ENCODE measurements around the gene KLHDC8B. TPM values are rescaled to one million over a fixed set of nuclear protein-coding genes. Genes with fewer than 3 reads are reported as not detected.

KLHDC8B gene
- 10 to 100 TPM; 24.7 to 84.5 (median 29.2) TPM for total RNA-seq
- polyA plus RNA-seq = 10 to 100 TPM; 26.7 to 36.1 (median 28.3) TPM
- long read RNA-seq, donor 1, transcript KLHDC8B-201 (6 exons, 1,959 nt) = major isoform, 43 of 66 reads
- long read RNA-seq, donor 1, partial matches to known transcripts = 14 of 66 reads
- long read RNA-seq, donor 1, other reads (novel, unspliced or antisense) = 9 of 66 reads
- long read RNA-seq, donor 2, transcript KLHDC8B-201 (6 exons, 1,959 nt) = major isoform, 17 of 47 reads
- long read RNA-seq, donor 2, partial matches to known transcripts = 20 of 47 reads
- long read RNA-seq, donor 2, other reads (novel, unspliced or antisense) = 9 of 47 reads

DNA sequence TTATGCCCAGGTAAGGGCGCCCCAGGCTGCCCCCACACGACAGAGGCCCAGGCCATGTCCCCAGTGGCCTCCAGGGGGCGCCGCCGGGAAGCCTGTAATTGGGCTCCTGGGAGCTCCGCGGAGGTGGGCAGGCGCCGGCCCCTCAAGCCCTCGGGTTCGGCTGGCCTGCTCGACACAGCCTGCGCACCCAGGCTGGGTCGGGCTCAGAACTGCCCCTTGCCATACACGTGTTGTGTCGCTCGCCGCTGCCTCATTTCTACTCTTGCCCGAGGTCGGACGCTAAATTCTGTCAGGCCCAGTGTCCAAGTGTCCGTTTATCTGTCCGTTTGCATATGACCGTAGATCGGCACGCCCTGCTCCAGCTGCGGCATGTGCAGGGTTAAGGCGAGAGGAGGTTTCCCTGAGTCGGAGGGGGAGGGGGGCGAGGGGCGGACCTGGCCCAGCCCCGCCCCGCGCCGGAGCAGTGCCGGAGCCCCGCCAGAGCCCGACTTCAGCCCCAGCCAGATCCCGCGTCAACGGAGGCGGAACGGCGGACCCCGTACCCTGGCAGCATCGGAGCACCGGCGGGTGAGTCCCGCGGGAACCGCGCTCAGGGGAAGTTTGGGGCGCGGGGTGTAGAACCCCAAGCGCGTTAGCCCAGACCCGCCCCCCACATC, at the start of gene KLHDC8B:
TSS of gene KLHDC8B (plus strand) at position 480 of the 656 bp plus-strand sequence. CDS start 1,172 bp downstream, outside the sequence.
- intact Hi-C loops (cut with DNase I) = loop anchor here (2.0 to 5.0 kb wide), 4 partner anchors 48 to 276 kb away; partner anchors contain the start of genes C3orf62 (in 1 of the 2) and USP4 (in 1 of the 2)
- H3K27me3 ChIP-seq (ENCODE audit: insufficient read depth in 3 of 3, low read length in 2 of 3) = no peaks in the 10 kb centered on the region
- peaks cover 32% of the 10 kb centered on the region for H3K4me1 ChIP-seq
- H3K9me3 ChIP-seq = no peaks in the 10 kb centered on the region
- TF ChIP-seq CTCF (IDR thresholded peaks at IDR 0.05) = peak; percentile 97
- H3K36me3 ChIP-seq (ENCODE audit: insufficient read depth in 1 of 2, low read depth in 1 of 2) = peaks cover 0 to 23% of the 10 kb centered on the region in 2 donors
- WGBS, 3 donors = 1% methylated on average over 49 to 57 of the region's 57 CpGs
- DNase-seq = peak; percentile 90 to 93
- ATAC-seq = peak; percentile 87 to 91 (median 91)
- peak within 1 kb of the TSS; percentile 88 for H3K4me3 ChIP-seq
- H3K27ac ChIP-seq = peak within 1 kb of the TSS; percentile 89

DNA sequence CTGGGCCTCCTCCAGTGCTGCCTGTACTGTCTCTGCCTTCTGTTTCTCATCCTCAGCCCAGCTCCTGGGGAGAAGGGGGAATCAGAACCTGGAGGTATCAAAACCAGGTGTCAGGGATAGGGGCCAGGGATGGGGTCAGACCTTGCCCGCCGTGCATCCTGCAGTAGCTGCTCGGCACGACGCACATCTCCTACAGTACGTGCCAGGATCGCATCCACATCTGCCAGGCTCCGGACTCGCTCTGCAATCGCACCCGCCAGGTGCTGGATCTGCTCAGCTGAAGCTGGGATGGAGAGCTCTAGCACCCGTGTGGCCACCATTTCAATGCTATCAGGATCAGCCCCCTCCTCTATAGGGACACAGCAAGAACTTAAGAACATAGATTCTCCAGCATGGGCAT, 49.4 kb upstream of the KLHDC8B start:
- Histone ChIP-seq H3K36me3 (ENCODE audit: insufficient read depth in 1 of 2, low read depth in 1 of 2) (peaks cover 8 to 78% of the 10 kb centered on the region in 2 donors), H3K27ac (no peak overlapping the region), H3K27me3 (ENCODE audit: insufficient read depth in 3 of 3, low read length in 2 of 3) (no peaks in the 10 kb centered on the region), H3K9me3 (no peaks in the 10 kb centered on the region), H3K4me1 (peaks cover 16% of the 10 kb centered on the region), H3K4me3 (no peak overlapping the region)
- DNase-seq = no peak
- ATAC-seq = no peak
- intact Hi-C loops (cut with DNase I) = loop anchor here in 1 of 2 donors (5.0 kb wide), 1 partner anchor 45 kb away; the partner anchor contains the start of gene CCDC71
- no peak for TF ChIP-seq CTCF (IDR thresholded peaks at IDR 0.05)
- WGBS, 3 donors = 85 to 91% (median 87%) methylated on average over 12 of the region's 12 CpGs

DNA sequence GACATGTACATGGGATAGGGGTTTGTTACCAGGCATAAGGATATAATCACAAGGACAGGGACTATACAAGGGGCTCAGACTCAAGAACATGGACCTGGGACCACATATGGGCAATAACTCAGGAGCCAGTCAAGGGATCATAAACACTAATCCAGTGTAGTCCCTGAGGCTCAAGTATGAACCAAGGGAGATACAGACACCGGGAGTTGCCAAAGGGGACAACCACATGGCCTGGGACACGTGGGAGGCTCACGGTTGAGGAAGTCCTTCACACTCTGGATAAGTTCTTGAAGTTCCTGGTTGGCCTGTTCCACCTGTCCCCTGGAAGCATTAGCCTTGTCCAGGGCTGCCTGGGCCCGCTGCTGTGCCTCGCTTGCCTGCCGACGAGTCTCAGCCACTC, 48.9 kb upstream of the KLHDC8B start:
- Histone ChIP-seq H3K36me3 (ENCODE audit: insufficient read depth in 1 of 2, low read depth in 1 of 2) (peaks cover 4 to 76% of the 10 kb centered on the region in 2 donors), H3K27ac (no peak overlapping the region), H3K4me3 (no peak overlapping the region), H3K9me3 (no peaks in the 10 kb centered on the region), H3K27me3 (ENCODE audit: insufficient read depth in 3 of 3, low read length in 2 of 3) (no peaks in the 10 kb centered on the region), H3K4me1 (peaks cover 16% of the 10 kb centered on the region)
- no peak for TF ChIP-seq CTCF (IDR thresholded peaks at IDR 0.05)
- 80 to 85% (median 82%) methylated on average over 7 of the region's 7 CpGs for WGBS, 3 donors
- DNase-seq (no peak), ATAC-seq (no peak)
- intact Hi-C loops (cut with DNase I) = loop anchor here in 1 of 2 donors (5.0 kb wide), 1 partner anchor 45 kb away; the partner anchor contains the start of gene CCDC71

DNA sequence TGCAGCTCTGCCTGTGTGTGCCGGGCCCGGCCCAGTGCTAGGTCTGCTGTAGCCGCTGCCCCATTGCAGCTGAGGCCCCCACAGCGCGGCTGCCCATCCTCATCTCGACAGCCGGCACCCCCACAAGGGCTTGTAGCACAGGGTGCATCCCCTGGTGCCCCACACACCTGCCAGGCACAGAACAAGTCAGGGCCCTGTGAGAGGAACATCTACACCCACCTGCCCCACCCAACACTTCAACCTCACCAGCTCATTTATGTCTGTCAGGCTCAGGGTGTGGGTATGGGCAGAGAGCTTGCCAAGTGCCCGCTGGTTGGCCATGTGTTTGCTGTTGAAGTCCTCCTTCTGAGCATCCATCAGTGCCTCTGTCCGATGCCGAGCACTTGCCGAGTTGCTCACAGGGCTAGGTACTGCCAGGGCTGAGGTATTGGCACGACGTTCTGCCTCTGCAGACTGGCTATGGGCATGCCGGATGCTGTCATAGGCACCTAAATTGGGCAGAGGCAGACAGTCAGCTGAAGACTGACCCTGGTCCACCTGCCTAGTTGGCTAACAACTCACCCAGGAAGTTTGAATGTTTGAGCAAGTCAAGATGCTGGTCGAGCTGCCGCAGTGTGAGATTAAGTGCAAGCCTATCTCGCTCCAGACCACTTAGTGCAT, 48.4 kb upstream of the KLHDC8B start:
- DNase-seq (no peak), ATAC-seq (no peak)
- H3K27ac ChIP-seq = no peak overlapping the region
- H3K36me3 ChIP-seq (ENCODE audit: insufficient read depth in 1 of 2, low read depth in 1 of 2) = peaks cover 0 to 76% of the 10 kb centered on the region in 2 donors
- no peaks in the 10 kb centered on the region for H3K9me3 ChIP-seq
- no peak overlapping the region for H3K4me3 ChIP-seq
- peaks cover 16% of the 10 kb centered on the region for H3K4me1 ChIP-seq
- intact Hi-C loops (cut with DNase I) = loop anchor here in 1 of 2 donors (5.0 kb wide), 1 partner anchor 44 kb away; the partner anchor contains the start of gene CCDC71
- 83 to 93% (median 89%) methylated on average over 17 of the region's 17 CpGs for WGBS, 3 donors
- H3K27me3 ChIP-seq (ENCODE audit: insufficient read depth in 3 of 3, low read length in 2 of 3) = no peaks in the 10 kb centered on the region
- no peak for TF ChIP-seq CTCF (IDR thresholded peaks at IDR 0.05)
